ENCODE results near the gene KANSL1. TPM values are rescaled to one million over a fixed set of nuclear protein-coding genes. Genes with fewer than 3 reads are reported as not detected.
A peak's percentile ranks its signal among the peaks of the same experiment; 100 is the strongest.
"Not testable (repeated sequence)": the region's sequence is repeated elsewhere in the genome, so short reads cannot be mapped to it uniquely, and the experiment has no call there.

Gene KANSL1, protein sequence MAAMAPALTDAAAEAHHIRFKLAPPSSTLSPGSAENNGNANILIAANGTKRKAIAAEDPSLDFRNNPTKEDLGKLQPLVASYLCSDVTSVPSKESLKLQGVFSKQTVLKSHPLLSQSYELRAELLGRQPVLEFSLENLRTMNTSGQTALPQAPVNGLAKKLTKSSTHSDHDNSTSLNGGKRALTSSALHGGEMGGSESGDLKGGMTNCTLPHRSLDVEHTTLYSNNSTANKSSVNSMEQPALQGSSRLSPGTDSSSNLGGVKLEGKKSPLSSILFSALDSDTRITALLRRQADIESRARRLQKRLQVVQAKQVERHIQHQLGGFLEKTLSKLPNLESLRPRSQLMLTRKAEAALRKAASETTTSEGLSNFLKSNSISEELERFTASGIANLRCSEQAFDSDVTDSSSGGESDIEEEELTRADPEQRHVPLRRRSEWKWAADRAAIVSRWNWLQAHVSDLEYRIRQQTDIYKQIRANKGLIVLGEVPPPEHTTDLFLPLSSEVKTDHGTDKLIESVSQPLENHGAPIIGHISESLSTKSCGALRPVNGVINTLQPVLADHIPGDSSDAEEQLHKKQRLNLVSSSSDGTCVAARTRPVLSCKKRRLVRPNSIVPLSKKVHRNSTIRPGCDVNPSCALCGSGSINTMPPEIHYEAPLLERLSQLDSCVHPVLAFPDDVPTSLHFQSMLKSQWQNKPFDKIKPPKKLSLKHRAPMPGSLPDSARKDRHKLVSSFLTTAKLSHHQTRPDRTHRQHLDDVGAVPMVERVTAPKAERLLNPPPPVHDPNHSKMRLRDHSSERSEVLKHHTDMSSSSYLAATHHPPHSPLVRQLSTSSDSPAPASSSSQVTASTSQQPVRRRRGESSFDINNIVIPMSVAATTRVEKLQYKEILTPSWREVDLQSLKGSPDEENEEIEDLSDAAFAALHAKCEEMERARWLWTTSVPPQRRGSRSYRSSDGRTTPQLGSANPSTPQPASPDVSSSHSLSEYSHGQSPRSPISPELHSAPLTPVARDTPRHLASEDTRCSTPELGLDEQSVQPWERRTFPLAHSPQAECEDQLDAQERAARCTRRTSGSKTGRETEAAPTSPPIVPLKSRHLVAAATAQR (N-terminal part only)
- total RNA-seq = 78.5 TPM
- long read RNA-seq, full-length matches to known transcripts = 11 of 66 reads
- long read RNA-seq, partial matches to known transcripts = 17 of 66 reads
- long read RNA-seq, other reads (novel, unspliced or antisense) = 38 of 66 reads

DNA sequence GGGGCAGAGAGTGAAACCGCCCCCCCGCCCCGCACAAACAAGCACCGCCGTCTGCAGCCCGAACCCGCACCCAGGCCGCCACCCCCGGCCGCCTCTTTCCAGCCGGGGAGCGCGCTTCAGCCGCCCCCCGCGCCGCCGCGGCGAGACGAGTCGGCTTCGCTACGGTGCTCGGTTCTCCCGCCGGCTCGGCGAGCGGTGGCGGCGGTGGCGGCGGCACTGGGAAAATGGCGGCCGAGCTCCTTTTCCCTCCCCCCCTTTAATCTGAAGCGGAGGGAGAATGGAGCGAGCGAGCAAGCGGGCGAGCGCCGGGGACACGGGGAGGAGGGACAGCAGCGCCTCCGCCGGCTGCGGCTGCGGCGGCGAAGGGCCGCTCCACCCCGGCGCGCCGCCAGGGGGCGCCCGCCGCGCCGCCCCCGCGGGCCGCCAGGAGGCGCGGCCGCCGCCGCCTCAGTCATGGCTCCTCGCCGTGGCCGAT lies at the start of gene KANSL1:
KANSL1 (minus strand) TSS at position 279 of the 475 bp plus-strand sequence. CDS start 21,286 bp downstream, outside the sequence.
- Histone ChIP-seq H3K4me3 (peak within 1 kb of the TSS; percentile 83), H3K4me1 (peaks cover 46% of the 10 kb centered on the region), H3K27ac (peak within 1 kb of the TSS; percentile 97), H3K36me3 (no peaks in the 10 kb centered on the region), H3K9me3 (no peaks in the 10 kb centered on the region), H3K27me3 (ENCODE audit: low read depth) (no peaks in the 10 kb centered on the region)
- intact Hi-C loops (cut with DNase I) = loop anchor here (10.0 kb wide), 1 partner anchor 148 kb away; no protein-coding TSS in a partner anchor
- DNase-seq (peak; percentile 92), ATAC-seq (peak; percentile 83 to 93)
- TF ChIP-seq, protein P1, sequence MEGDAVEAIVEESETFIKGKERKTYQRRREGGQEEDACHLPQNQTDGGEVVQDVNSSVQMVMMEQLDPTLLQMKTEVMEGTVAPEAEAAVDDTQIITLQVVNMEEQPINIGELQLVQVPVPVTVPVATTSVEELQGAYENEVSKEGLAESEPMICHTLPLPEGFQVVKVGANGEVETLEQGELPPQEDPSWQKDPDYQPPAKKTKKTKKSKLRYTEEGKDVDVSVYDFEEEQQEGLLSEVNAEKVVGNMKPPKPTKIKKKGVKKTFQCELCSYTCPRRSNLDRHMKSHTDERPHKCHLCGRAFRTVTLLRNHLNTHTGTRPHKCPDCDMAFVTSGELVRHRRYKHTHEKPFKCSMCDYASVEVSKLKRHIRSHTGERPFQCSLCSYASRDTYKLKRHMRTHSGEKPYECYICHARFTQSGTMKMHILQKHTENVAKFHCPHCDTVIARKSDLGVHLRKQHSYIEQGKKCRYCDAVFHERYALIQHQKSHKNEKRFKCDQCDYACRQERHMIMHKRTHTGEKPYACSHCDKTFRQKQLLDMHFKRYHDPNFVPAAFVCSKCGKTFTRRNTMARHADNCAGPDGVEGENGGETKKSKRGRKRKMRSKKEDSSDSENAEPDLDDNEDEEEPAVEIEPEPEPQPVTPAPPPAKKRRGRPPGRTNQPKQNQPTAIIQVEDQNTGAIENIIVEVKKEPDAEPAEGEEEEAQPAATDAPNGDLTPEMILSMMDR (IDR thresholded peaks at IDR 0.05) = peak; percentile 34

DNA sequence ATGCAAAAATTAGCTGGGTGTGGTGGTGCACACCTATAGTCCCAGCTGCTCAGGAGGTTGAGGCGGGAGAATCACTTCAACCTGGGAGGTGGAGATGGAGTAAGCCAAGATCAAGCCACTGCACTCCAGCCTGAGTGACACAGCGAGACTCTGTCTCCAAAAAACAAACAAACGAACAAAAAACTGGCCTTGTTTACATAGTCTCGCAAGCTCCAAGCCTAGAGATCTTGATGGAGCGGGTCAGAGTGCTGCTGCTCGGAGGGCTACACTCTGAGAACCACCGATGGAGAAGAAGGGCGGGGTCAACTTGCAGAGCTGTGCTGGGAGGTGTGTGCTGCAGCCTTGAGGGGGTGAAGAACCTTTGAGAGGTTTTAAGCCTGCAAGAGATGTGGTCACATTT lies 38.1 kb upstream of the KANSL1 start:
- ATAC-seq; intact Hi-C loops (cut with DNase I): not testable (repeated sequence)

DNA sequence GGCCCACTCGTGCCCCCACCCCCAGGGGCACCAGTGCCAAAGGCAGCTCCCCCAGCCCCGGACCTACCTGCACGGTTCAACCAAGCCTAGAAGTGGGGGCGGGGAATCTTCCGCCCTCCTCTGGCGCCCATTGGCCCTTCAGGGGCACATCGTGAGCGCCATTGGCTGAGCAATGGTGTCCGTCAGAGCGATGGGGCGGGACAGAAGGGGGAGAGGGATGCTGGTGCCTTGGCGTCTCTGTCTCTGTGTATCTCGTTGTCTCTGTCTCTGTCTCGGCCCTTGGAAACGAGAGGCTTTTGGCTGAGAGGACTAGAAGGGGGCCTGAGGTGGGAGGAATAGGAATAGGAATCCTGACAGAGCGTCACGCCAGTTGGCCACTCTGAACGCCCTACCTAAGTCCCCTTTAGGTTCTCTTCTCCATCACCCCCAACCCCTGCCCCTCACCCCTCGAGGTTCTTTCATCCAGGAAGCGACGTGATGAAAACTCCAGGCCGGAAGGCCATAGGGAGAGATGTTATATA lies 32.1 kb upstream of the KANSL1 start:
- ATAC-seq (peak; percentile 100), DNase-seq (peak; percentile 88)
- peak overlapping the region; percentile 51 for H3K4me3 ChIP-seq
- H3K27ac ChIP-seq; intact Hi-C loops (cut with DNase I); H3K4me1 ChIP-seq; H3K27me3 ChIP-seq (ENCODE audit: low read depth); H3K9me3 ChIP-seq; H3K36me3 ChIP-seq: not testable (repeated sequence)

More for the DNA sequence above, 38.1 kb upstream of the KANSL1 start:
- DNase-seq; H3K36me3 ChIP-seq; H3K4me1 ChIP-seq; H3K9me3 ChIP-seq; H3K27me3 ChIP-seq (ENCODE audit: low read depth); H3K4me3 ChIP-seq; H3K27ac ChIP-seq: not testable (repeated sequence)

DNA sequence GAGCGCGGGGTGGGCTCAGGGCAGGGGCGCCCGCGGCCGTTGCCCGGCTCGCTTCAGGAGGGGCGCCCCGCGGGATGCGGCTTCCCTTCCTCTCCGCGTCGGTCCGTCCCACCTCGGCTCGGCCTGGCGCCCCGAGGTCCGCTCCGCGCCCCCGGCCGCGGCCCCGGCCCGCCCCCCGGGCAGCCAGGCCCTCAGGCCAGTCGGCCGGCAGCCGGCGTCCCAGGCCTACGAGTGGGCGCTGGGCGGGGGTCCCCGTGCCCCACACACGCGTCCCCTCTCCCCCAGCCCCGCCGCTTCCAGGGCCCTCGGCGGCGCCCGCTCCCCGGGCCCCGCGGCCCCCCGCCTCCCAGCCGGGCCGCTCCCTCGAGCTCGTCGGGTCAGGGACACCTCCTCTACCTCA lies 31.6 kb upstream of the KANSL1 start:
- intact Hi-C loops (cut with DNase I); H3K4me1 ChIP-seq; H3K27ac ChIP-seq; H3K36me3 ChIP-seq; H3K9me3 ChIP-seq; H3K27me3 ChIP-seq (ENCODE audit: low read depth); DNase-seq: not testable (repeated sequence)
- ATAC-seq = peak; percentile 64 to 76
- H3K4me3 ChIP-seq = peak overlapping the region; percentile 51

DNA sequence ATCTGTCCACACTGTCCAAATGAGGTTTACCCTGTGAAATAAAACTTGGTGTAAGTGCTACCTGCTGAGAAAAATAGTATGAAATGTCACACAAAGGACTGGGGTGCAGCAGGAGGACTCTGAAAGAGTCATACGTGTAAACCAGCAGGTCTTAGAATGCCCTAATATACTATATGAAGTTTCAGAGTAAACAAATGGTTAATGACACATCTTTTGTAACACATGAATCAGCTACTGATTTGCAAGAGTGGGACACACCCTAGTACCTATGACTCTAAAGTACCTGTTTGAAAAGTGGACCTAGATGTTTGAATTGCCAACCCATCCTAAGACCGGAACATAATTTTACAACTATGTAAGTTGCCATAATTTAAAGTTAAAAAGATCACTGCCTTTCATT lies 29.8 kb upstream of the KANSL1 start:
- H3K27ac ChIP-seq; H3K4me3 ChIP-seq; H3K27me3 ChIP-seq (ENCODE audit: low read depth); intact Hi-C loops (cut with DNase I); DNase-seq; H3K9me3 ChIP-seq; H3K4me1 ChIP-seq; ATAC-seq; H3K36me3 ChIP-seq: not testable (repeated sequence)

DNA sequence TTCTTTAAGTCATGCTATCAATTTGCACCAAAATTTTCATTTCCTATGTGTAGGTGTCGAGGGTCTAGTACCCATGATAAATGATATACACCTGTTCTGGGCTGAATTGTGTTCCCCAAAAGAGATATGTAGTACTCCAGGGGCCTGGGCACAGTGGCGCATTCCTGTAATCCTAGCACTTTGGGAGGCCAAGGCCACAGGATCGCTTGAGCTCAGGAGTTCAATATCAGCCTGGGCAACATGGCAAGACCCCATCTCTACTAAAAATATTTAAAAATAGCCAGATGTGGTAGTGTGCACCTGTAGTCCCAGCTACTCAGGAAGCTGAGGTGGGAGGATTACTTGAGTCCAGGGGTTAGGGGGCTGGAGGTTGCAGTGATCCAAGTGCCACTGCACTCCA lies 23.5 kb upstream of the KANSL1 start:
- Histone ChIP-seq H3K9me3 (no peaks in the 10 kb centered on the region), H3K27me3 (ENCODE audit: low read depth) (no peaks in the 10 kb centered on the region), H3K36me3 (peaks cover 20% of the 10 kb centered on the region), H3K27ac (no peak overlapping the region), H3K4me1 (no peaks in the 10 kb centered on the region), H3K4me3 (no peak overlapping the region)
- TF ChIP-seq, protein P1 (IDR thresholded peaks at IDR 0.05) = no peak
- intact Hi-C loops (cut with DNase I) = no loop called here
- ATAC-seq = no peak
- DNase-seq = no peak
